Measurements from ENCODE around the gene PYGM.

Gene PYGM

GRCh38 chr11:64759722-64760719, at the start of gene PYGM:
Gene PYGM, minus strand, starts transcription at chr11:64759974. Its CDS starts 76 bp downstream, at chr11:64759898.
- FAIRE-seq: peak; percentile 89

GRCh38 chr11:64805481-64805880, 45.7 kb upstream of the PYGM start:
- FAIRE-seq: no peak

- FAIRE-seq: no peak
Measured at GRCh38 chr11:64804346-64805210, 44.8 kb upstream of the PYGM start.

GRCh38 chr11:64803846-64804345, 44.1 kb upstream of the PYGM start:
- no peak for FAIRE-seq

GRCh38 chr11:64803158-64803845, 43.5 kb upstream of the PYGM start, which contains the start of gene MAP4K2:
Gene MAP4K2, minus strand, starts transcription at chr11:64803214. Its CDS starts 65 bp downstream, at chr11:64803149.
- peak; percentile 95 for FAIRE-seq

- no peak for FAIRE-seq
Measured at GRCh38 chr11:64802370-64803157, 42.8 kb upstream of the PYGM start.

- no peak for FAIRE-seq
Measured at GRCh38 chr11:64801561-64802369, 42.0 kb upstream of the PYGM start.

- no peak for FAIRE-seq
Measured at GRCh38 chr11:64801158-64801464, 41.3 kb upstream of the PYGM start.

- no peak for FAIRE-seq
Measured at GRCh38 chr11:64800303-64801157, 40.8 kb upstream of the PYGM start.

- no peak for FAIRE-seq
Measured at GRCh38 chr11:64799623-64800302, 40.0 kb upstream of the PYGM start.

- FAIRE-seq: no peak
Measured at GRCh38 chr11:64799256-64799622, 39.5 kb upstream of the PYGM start.

GRCh38 chr11:64796757-64797541, 37.2 kb upstream of the PYGM start:
- FAIRE-seq: no peak

- FAIRE-seq: no peak
Measured at GRCh38 chr11:64796047-64796756, 36.4 kb upstream of the PYGM start.

GRCh38 chr11:64794526-64794925, 34.8 kb upstream of the PYGM start:
- no peak for FAIRE-seq

GRCh38 chr11:64793271-64794160, 33.7 kb upstream of the PYGM start:
- no peak for FAIRE-seq

- no peak for FAIRE-seq
Measured at GRCh38 chr11:64792482-64792881, 32.7 kb upstream of the PYGM start.

GRCh38 chr11:64791781-64792291, 32.1 kb upstream of the PYGM start:
- FAIRE-seq: no peak
